H1 (cell line): ENCODE measurements around the gene METTL9.

Source experiments
- BRCA1 ChIP-seq: IDR thresholded peaks from 2 replicates; pipeline ENCODE4 v1.6.1; 2012; ENCODE audit warnings: low read depth, low read length, improper control_type of control experiment
- EP300 ChIP-seq, 2 experiments: IDR thresholded peaks; 1 replicate in 1 of 2; 2 replicates in 1 of 2; pipeline ENCODE4 v1.6.1; 2011 to 2012; ENCODE audit warnings: low read depth in 2 of 2, low read length in 2 of 2, mild to moderate bottlenecking in 2 of 2, borderline replicate concordance in 1 of 2, inconsistent platforms in 1 of 2, moderate library complexity in 1 of 2
- HDAC2 ChIP-seq, 2 experiments: fragments of 300-600 bp in 1 of 2; sonication (generic) in 1 of 2; IDR thresholded peaks; 2 replicates each; pipeline ENCODE4 v1.6.1; 2011 to 2012; ENCODE audit warnings: low read depth in 2 of 2, low read length in 2 of 2, mild to moderate bottlenecking in 2 of 2, moderate library complexity in 2 of 2, borderline replicate concordance in 1 of 2, inconsistent platforms in 1 of 2
- NRF1 ChIP-seq: IDR thresholded peaks from 2 replicates; pipeline ENCODE4 v1.6.1; 2011; ENCODE audit warnings: mild to moderate bottlenecking, low read depth, low read length, improper control_type of control experiment
- POLR2A ChIP-seq, 2 experiments: IDR thresholded peaks; 1 replicate in 1 of 2; 2 replicates in 1 of 2; pipeline ENCODE4 v1.6.1; 2011; ENCODE audit warnings: low read depth in 2 of 2, low read length in 2 of 2, mild to moderate bottlenecking in 2 of 2; ENCODE audit errors: control extremely low read depth in 1 of 2
- RXRA ChIP-seq: IDR thresholded peaks from 2 replicates; pipeline ENCODE4 v1.6.1; 2011; ENCODE audit warnings: low read depth, mild to moderate bottlenecking, low read length, moderate library complexity; ENCODE audit not compliant: insufficient read depth
- SIN3A ChIP-seq, 2 experiments: IDR thresholded peaks in 1 of 2; conservative IDR thresholded peaks in 1 of 2; 2 replicates each; pipeline ENCODE4 v1.6.1; 2011 to 2012; ENCODE audit warnings: low read length in 2 of 2, improper control_type of control experiment in 1 of 2, low read depth in 1 of 2, mild to moderate bottlenecking in 1 of 2
- SUZ12 ChIP-seq: fragments of 200-600 bp; sonication (generic); IDR thresholded peaks from 2 replicates; pipeline ENCODE4 v1.6.1; 2012; ENCODE audit warnings: mild to moderate bottlenecking, inconsistent platforms, low read length, moderate library complexity, mixed read lengths
- TF ChIP-seq, protein P1 (sequence below): IDR thresholded peaks from 2 replicates; pipeline ENCODE4 v1.6.1; 2012; ENCODE audit warnings: low read length, inconsistent platforms
- TF ChIP-seq, protein P2 (sequence below), 3 experiments: IDR thresholded peaks; 1 replicate in 2 of 3; 2 replicates in 1 of 3; pipeline versions ENCODE4 v1.5.1 to v1.6.1; 2011; ENCODE audit warnings: low read length in 3 of 3, mild to moderate bottlenecking in 3 of 3, inconsistent platforms in 2 of 3, low read depth in 1 of 3, moderate library complexity in 1 of 3; ENCODE audit not compliant: insufficient read depth in 1 of 3; ENCODE audit errors: control extremely low read depth in 1 of 3
- TF ChIP-seq, protein P3 (sequence below): IDR thresholded peaks from 2 replicates; pipeline ENCODE4 v1.6.1; 2012; ENCODE audit warnings: inconsistent platforms
- TF ChIP-seq, protein P4 (sequence below): IDR thresholded peaks from 2 replicates; pipeline ENCODE4 v1.6.1; 2011; ENCODE audit warnings: low read length, improper control_type of control experiment

DNA sequence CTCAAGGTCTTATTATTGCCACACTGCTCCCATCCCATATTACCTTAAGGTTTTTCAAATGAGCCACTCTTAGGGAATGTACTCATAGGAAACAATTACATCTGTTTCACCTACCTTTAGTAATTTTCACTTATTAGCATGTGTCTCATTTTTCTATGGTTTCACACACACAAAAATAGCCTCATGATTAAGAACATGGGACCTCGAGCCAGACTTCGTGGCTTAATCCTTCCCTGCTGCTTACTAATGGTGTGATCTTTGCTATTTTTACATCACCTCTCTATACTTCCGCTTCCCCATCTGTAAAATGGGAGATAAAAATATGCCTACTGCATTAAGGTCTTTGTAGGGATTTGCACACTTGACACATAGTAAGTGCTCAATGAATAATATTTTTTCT is 102.9 kb downstream of the METTL9 start:
- TF ChIP-seq, protein P1, sequence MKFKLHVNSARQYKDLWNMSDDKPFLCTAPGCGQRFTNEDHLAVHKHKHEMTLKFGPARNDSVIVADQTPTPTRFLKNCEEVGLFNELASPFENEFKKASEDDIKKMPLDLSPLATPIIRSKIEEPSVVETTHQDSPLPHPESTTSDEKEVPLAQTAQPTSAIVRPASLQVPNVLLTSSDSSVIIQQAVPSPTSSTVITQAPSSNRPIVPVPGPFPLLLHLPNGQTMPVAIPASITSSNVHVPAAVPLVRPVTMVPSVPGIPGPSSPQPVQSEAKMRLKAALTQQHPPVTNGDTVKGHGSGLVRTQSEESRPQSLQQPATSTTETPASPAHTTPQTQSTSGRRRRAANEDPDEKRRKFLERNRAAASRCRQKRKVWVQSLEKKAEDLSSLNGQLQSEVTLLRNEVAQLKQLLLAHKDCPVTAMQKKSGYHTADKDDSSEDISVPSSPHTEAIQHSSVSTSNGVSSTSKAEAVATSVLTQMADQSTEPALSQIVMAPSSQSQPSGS, result no peak
- TF ChIP-seq, protein P2, sequence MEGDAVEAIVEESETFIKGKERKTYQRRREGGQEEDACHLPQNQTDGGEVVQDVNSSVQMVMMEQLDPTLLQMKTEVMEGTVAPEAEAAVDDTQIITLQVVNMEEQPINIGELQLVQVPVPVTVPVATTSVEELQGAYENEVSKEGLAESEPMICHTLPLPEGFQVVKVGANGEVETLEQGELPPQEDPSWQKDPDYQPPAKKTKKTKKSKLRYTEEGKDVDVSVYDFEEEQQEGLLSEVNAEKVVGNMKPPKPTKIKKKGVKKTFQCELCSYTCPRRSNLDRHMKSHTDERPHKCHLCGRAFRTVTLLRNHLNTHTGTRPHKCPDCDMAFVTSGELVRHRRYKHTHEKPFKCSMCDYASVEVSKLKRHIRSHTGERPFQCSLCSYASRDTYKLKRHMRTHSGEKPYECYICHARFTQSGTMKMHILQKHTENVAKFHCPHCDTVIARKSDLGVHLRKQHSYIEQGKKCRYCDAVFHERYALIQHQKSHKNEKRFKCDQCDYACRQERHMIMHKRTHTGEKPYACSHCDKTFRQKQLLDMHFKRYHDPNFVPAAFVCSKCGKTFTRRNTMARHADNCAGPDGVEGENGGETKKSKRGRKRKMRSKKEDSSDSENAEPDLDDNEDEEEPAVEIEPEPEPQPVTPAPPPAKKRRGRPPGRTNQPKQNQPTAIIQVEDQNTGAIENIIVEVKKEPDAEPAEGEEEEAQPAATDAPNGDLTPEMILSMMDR (IDR thresholded peaks at IDR 0.05; ENCODE audit: control extremely low read depth in 1 of 3, insufficient read depth in 1 of 3, low read depth in 1 of 3, low read length in 3 of 3), result no peak
- no peak for TF ChIP-seq RXRA
- TF ChIP-seq, protein P3, sequence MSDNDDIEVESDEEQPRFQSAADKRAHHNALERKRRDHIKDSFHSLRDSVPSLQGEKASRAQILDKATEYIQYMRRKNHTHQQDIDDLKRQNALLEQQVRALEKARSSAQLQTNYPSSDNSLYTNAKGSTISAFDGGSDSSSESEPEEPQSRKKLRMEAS, result no peak
- TF ChIP-seq BRCA1, result no peak
- no peak for TF ChIP-seq EP300 (IDR thresholded peaks at IDR 0.05; ENCODE audit: borderline replicate concordance in 1 of 2, low read depth in 2 of 2, low read length in 2 of 2)
- no peak for TF ChIP-seq HDAC2 (IDR thresholded peaks at IDR 0.05; ENCODE audit: borderline replicate concordance in 1 of 2, low read depth in 2 of 2, low read length in 2 of 2)
- TF ChIP-seq SIN3A (conservative IDR thresholded peaks at IDR 0.05 in 1 of 2, IDR thresholded peaks at IDR 0.05 in 1 of 2; ENCODE audit: low read depth in 1 of 2, low read length in 2 of 2), result no peak
- TF ChIP-seq NRF1, result no peak
- TF ChIP-seq POLR2A (IDR thresholded peaks at IDR 0.05; ENCODE audit: control extremely low read depth in 1 of 2, low read depth in 2 of 2, low read length in 2 of 2), result no peak
- TF ChIP-seq SUZ12, result no peak
- TF ChIP-seq, protein P4, sequence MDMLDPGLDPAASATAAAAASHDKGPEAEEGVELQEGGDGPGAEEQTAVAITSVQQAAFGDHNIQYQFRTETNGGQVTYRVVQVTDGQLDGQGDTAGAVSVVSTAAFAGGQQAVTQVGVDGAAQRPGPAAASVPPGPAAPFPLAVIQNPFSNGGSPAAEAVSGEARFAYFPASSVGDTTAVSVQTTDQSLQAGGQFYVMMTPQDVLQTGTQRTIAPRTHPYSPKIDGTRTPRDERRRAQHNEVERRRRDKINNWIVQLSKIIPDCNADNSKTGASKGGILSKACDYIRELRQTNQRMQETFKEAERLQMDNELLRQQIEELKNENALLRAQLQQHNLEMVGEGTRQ, result no peak
